Activated gamma-delta T cell (primary cell): ENCODE results near the gene ATP6V0B.

Experiments
- DNase-seq: peaks from one replicate; lab custom pipeline; 2025; lab: John Stamatoyannopoulos, UW

ATP6V0B gene

GRCh38 chr1:44002606-44003157 lies 27.9 kb downstream of the ATP6V0B start:
- DNase-seq: no peak

GRCh38 chr1:44008259-44008658 lies 33.5 kb downstream of the ATP6V0B start:
- no peak for DNase-seq

GRCh38 chr1:44010935-44011471 lies 36.2 kb downstream of the ATP6V0B start:
- DNase-seq: no peak

DNA sequence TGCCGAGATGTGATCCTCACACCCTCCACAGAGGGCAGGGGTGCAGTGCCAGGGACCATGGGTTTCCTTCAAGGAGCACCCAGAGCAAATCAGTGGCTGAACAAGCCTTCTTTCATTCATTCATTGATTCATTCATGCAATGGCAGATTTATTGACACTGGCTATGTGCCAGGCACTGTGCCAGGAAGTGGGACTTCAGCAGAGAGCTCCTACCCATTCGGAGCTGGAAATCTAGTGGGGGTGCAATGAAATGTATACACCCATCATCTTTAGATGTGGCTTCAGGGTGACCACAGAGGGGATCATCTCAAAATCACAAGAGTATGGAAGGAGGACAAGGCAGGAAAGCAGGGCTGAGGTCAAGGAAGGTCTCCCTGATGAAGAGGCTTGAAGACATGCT lies 37.6 kb downstream of the ATP6V0B start:
- DNase-seq: no peak

DNA sequence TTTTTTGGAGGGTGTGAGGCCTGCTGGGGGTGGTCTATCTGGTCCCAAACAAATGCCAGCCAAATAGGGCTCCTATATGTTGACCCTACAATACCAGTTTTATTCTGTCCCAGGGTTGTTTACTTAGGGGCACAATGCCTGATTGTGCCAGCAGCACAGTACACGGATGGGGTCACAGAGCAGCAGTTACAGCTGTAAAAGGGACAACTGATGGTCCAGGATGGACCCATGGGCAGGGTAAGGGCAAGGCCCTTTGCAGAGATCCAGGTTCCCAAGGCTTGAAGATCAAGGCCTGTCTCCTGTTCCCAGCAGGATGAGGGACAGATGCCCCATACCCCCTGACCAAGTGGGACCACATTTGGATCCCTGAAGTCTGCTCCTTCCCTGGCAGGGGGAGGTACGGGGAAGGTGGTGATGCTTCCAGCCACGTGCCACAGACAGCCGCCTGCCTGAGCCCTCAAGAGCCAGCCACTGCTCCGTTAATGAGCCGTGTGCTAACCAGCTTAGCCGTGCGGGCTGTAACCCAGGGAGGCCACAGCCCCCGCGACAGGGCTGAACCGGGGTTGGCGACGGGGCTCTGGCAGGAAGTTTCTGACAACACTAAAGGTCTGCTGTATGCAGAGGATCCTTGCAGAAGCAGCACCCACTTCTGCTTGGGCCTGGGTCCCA lies 38.3 kb downstream of the ATP6V0B start:
- no peak for DNase-seq

DNA sequence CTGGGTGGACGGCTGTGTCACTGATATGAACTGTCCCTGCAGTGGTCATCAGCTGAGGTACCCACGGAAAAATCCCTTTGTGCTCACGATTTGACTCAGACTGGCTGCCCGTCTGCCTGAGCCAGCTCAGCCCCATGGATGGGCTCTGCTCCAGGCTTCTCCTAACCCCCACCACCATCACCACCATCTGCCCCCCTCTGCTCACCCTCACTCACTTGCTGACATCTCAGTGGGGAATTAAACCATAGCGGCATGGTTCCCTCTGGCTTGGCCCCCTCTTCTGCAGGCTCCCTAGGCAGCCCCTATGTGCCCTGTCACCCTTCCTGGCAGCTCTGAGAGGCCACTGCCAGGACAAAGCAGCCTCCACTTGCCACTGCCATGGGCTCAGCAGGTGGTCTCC lies 39.2 kb downstream of the ATP6V0B start:
- no peak for DNase-seq

DNA sequence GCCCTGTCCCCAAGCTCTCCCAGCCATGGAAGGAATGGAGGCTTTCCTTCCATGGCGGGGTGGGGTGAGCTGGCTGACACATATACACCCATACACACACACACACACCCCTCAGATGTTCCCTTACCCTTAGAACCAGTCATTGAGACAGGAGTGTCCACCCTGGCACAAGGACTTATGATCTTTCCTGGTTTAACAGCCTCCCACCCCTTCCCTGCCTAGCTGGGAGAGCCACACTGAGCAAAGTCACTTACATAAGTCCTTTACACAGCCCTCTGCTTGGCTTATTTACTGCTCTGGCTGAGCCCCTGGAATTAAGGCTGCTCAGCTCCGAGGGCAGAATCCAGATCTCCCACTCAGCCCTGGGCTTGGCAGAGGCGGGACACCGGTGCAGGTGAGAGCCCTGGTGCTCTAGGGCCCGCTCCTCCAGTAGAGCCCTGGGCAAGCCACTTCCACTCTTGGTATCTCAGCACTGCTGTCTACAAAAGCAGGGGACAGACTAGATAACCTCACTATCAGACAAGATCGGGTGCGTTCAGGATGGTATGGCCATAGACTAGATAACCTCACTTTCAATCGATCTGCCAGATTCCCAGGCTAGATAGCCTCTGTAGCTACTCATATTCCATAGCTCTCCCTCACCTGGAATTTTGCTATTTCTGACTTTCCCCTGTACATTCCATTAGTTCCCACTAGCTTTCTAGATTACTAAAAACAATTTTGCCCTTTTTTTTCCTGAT lies 39.8 kb downstream of the ATP6V0B start:
- no peak for DNase-seq

DNA sequence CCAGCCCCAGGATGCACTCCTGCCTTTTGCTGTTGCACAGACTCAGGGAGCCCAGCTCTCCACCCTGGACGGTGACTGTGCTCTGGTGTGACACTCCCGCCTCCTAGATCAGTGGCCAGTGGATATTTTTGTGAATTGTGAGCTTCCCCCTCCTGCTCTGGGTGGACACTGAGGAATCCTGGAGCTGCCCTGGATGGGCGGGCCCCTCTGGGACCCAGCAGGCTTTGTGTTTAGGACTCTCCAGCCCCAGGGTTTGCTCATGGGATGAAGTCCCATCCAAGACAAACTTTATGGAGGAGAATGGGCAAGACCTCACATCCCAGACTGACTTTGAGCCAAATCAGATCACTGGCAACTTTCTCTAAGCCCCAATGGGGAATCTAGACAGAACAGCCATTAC lies 40.4 kb downstream of the ATP6V0B start:
- DNase-seq: no peak

GRCh38 chr1:44016041-44016889 lies 41.5 kb downstream of the ATP6V0B start:
- no peak for DNase-seq

DNA sequence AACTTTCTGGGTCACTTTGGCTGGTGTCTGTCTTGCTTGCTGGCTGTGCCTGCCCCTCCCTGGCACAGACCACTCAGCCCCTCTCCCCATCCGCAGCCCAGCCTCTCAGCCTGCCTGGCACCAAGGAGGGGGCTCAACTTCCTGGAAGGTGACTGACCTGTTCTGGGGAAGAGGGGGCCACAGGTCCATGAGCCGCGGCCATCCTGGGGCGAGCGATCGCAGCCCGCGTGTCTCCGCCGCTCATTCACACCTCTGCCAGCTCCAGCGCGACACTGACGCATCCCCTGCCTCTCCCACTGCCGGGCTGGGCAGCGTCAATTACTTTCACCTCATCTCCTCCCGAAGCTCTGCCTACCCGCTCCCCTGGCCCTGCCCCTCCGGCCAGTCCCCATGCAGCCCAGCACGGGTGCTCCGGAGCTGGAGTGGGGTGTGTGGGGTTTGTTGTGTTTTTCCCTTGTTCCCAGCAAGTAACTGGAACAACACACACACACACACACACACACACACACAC lies 42.2 kb downstream of the ATP6V0B start:
- no peak for DNase-seq

DNA sequence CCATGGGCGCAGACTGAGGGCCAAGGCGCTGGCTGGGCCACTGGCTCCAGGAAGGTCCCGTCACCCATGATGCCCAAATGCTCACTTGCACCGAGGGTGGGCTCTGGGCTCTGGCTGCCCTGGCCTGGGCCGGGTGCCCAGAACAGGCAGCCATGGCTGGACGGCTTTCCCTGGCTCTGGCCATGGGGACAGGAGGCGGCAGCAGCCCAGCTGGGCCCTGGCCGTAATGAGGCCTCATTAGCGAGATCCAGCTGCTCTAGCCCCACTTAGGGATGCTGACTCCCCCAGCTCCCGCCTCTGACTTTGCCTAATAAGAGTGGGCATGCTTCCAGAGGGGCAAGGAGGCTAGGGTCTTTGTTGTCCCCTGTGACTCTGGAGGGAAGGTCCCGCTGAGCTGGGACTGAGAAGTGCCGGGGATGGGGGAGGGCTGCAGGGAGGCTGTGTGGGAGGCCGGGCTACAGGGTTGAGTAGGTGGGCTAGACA lies 44.7 kb downstream of the ATP6V0B start:
- DNase-seq: no peak

- DNase-seq: no peak
These were observed 45.7 kb downstream of the ATP6V0B start for GRCh38 chr1:44020464-44020863.

GRCh38 chr1:44021156-44021555 lies 46.4 kb downstream of the ATP6V0B start:
- no peak for DNase-seq

- no peak for DNase-seq
These were observed 47.0 kb downstream of the ATP6V0B start for GRCh38 chr1:44021581-44022321.

GRCh38 chr1:44024031-44024902 lies 49.5 kb downstream of the ATP6V0B start:
- no peak for DNase-seq

DNA sequence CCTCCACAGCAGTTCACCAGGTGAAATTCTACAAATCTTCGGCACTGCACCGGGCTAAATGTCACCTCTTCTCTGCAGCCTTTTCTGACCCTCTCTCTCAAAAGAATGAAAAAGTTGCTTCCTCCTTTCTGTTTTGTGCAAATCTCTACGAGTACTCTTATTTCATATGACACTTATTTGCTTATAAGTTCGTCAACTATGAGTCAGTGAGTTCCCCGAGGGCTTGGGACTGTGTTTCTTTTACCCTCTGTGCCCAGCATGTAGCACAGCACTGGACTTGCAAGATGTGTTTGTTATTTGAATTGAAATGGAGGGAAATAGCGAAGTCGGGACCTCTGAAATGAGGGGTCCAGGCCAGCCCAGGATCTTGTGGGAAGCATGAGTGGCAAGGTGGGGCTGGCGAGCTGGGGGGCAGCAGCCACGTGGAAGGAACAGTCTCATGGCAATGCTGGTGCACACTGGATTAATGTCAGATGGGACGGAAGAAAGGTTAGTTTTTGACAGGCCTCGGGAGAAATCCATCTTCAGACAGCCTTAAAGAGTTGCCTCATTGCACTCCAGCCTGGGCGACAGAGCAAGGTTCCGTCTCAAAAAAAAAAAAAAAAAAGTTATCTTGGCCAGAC lies 50.3 kb downstream of the ATP6V0B start:
- no peak for DNase-seq

DNA sequence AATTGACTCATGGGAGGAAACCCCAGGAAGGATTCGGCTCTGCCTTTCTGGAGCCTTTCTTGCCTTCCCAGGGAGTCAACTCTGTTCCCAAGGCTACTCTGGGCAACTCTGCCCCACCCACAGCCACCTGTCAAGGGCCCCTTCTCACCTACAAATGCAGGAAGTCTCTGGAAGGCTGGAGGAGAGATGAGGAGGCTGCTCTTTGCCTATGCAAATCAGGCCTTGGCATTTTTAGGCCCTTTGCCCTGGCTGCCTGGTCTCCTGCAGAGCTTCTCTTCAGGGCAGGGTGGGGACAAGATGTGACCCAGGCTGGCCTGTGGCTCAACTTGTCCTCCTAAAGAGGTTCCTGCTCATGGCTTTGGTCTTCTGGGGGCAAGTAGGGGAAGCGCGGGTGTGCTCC lies 51.1 kb downstream of the ATP6V0B start:
- no peak for DNase-seq

- DNase-seq: no peak
These were observed 52.6 kb downstream of the ATP6V0B start for GRCh38 chr1:44027320-44027719.
